Stomach (tissue), 9 donors: Measurements from ENCODE around the gene HECA. TPM values are rescaled to one million over a fixed set of nuclear protein-coding genes. Genes with fewer than 3 reads are reported as not detected.

ENCODE experiments used
- DNase-seq, 2 donors: peaks; one replicate each; pipeline versions ENCODE4 v3.0.0 to v3.0.0-alpha.2; 2013 to 2019
- H3K27ac ChIP-seq, 5 donors: fragments of 200-600 bp in 4 of 5; sonication (generic) in 4 of 5; one replicate each; pipeline ENCODE4 v1.5.1; 2013 to 2019; ENCODE audit warnings: mild to moderate bottlenecking in 1 of 5, moderate library complexity in 1 of 5
- H3K27me3 ChIP-seq, 3 donors: fragments of 200-600 bp; sonication (generic); one replicate each; pipeline ENCODE4 v1.5.1; 2017 to 2019; ENCODE audit warnings: mixed run types in 1 of 3
- H3K36me3 ChIP-seq, 4 donors: fragments of 200-600 bp; sonication (generic); 1 replicate in 3 of 4; 2 replicates in 1 of 4; pipeline ENCODE4 v1.5.1; 2016 to 2019
- H3K4me1 ChIP-seq, 4 donors: fragments of 200-600 bp; sonication (generic); one replicate each; pipeline ENCODE4 v1.5.1; 2016 to 2019
- H3K4me3 ChIP-seq, 4 donors: fragments of 200-600 bp; sonication (generic) in 3 of 4; one replicate each; pipeline ENCODE4 v1.5.1; 2016 to 2019; ENCODE audit warnings: mild to moderate bottlenecking in 1 of 4
- H3K9me3 ChIP-seq, 4 donors: fragments of 200-600 bp; sonication (generic); one replicate each; pipeline ENCODE4 v1.5.1; 2016 to 2019
- CTCF ChIP-seq, 7 experiments: fragments of 450-650 bp in 4 of 7; fragments of 200-600 bp in 3 of 7; sonication (generic) in 3 of 7; IDR thresholded peaks; one replicate each; pipeline ENCODE4 v1.5.1; 2016 to 2019; ENCODE audit warnings: antibody characterized with exemption in 7 of 7, control low read depth in 2 of 7, mild to moderate bottlenecking in 1 of 7
- EP300 ChIP-seq: sonication (generic); formaldehyde crosslinking; IDR thresholded peaks from one replicate; pipeline ENCODE4 v1.6.1; 2017; ENCODE audit warnings: antibody characterized with exemption
- POLR2A ChIP-seq, 4 donors: fragments of 450-650 bp; IDR thresholded peaks; one replicate each; pipeline ENCODE4 v1.6.1; 2016; ENCODE audit warnings: antibody characterized with exemption in 4 of 4, control low read depth in 2 of 4, mild to moderate bottlenecking in 1 of 4, moderate library complexity in 1 of 4
- POLR2AphosphoS5 ChIP-seq, 3 donors: sonication (generic); formaldehyde crosslinking; IDR thresholded peaks; one replicate each; pipeline ENCODE4 v1.6.1; 2016; ENCODE audit warnings: antibody characterized with exemption in 3 of 3
- WGBS, 5 donors: extraction: QIAGEN DNeasy Blood & Tissue Kit in 3 of 5; methylation state at CpG; one replicate each; pipeline versions ENCODE4 v1.1.5 to v1.1.7; 2013 to 2018; 5-methylcytosine and 5-hydroxymethylcytosine counted together
- intact Hi-C: fragments of 100-400 bp; cut with DNase I; formaldehyde crosslinking; loops from one replicate; pipeline ENCODE4 v1.15.1; 2023; ENCODE audit warnings: low total_unique reads
- polyA plus RNA-seq, 3 donors: library from polyadenylated mRNA; stranded (reverse); fragments of 200-250 nt; gene quantifications; one replicate each; pipeline ENCODE4 v1.2.3, GENCODE V29; 2013
- total RNA-seq, 5 donors: library from RNA; depleted of rRNA; stranded (reverse); fragments of >200 nt; gene quantifications; one replicate each; pipeline versions ENCODE4 v1.1.0 to v1.2.3, GENCODE V29; 2014 to 2016
- donor health status: healthy with polysubstance abuse.
- donor health status: Bipolar disorder and iron deficiency.
- donor health status: healthy.

HECA gene
- total and polyA plus RNA-seq, 8 donors = 7.6 to 52.1 (median 31.0) TPM

DNA sequence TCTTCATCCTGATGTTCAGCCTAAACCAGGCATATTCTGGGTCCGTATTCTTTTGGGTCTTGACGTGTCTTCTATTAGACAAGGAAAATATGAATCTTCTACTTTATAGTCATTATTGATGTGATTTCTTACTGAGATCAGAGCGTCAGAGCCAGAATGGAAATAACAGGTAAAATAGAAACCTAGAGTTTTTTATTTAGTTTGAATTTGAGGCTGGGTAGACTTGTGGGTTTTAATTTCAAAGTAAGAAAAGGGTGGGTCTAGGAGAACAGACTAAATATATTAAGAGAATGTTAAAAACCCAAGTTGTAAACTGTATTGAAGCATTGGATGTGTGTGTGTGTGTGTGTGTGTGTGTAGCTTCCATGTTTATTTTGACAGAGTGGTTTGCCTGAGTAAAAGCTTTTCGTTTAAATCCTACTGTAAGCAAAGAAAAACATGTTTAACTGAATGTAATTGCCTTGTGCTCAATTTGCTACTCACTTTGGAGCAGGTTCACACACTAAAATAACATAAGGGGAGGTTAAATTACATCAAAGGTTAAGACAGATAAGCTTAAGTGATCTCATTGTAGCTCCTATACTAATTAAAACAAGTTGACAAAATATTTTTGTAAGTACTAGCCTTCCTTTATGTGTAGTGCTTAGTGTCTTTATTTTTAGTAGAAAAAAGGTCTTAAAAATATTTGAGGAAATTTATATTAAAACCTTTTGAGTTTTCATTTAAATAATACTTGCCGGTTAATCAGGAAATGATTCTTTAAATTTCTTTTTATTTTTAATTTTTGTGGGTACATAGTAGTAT is 17.4 kb downstream of the HECA start:
- 38 to 69% (median 52%) methylated on average over 5 of the region's 5 CpGs for WGBS, 5 donors

DNA sequence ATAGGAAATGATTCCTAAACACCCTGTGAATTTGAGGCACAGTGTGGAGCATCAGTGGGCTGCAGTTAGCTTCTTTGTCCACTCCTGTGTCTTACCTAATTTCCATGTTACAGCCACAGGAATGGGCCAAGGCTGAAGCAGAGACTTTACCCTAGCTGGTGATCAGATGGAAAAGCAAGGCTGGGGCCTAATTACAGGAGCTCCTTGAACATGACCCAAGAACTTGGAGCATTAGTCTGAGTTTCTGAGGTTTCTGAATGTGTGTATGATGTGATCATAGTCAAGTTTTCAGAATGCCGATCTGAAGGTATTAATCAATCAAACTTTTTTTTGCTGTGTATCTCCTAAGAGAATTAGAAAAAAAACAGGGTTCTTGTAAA is 18.0 kb downstream of the HECA start:
- H3K27ac ChIP-seq = no peak overlapping the region
- peaks cover 0 to 4% (median 0%) of the 10 kb centered on the region in 4 donors for H3K36me3 ChIP-seq
- peaks cover 22 to 84% (median 60%) of the 10 kb centered on the region in 4 donors for H3K4me1 ChIP-seq
- DNase-seq = no peak
- H3K4me3 ChIP-seq = no peak overlapping the region
- TF ChIP-seq CTCF (IDR thresholded peaks at IDR 0.05) (no peak), POLR2A (IDR thresholded peaks at IDR 0.05) (no peak), EP300 (no peak), POLR2AphosphoS5 (IDR thresholded peaks at IDR 0.05) (no peak)
- WGBS, 5 donors = 57 to 80% (median 67%) methylated on average over 1 of the region's 1 CpG
- no peaks in the 10 kb centered on the region for H3K27me3 ChIP-seq
- intact Hi-C loops = no loop called here
- H3K9me3 ChIP-seq = no peaks in the 10 kb centered on the region

More for the DNA sequence above, 17.4 kb downstream of the HECA start:
- H3K36me3 ChIP-seq = peaks cover 0 to 4% (median 0%) of the 10 kb centered on the region in 4 donors
- no peaks in the 10 kb centered on the region for H3K27me3 ChIP-seq
- TF ChIP-seq CTCF (IDR thresholded peaks at IDR 0.05) (no peak), EP300 (no peak), POLR2AphosphoS5 (IDR thresholded peaks at IDR 0.05) (no peak), POLR2A (IDR thresholded peaks at IDR 0.05) (no peak)
- no peaks in the 10 kb centered on the region for H3K9me3 ChIP-seq
- H3K4me1 ChIP-seq = peaks cover 25 to 85% (median 64%) of the 10 kb centered on the region in 4 donors
- no peak overlapping the region for H3K4me3 ChIP-seq
- intact Hi-C loops = no loop called here
- H3K27ac ChIP-seq = no peak overlapping the region
- peak in 1 of 2 donors; percentile 53 for DNase-seq

DNA sequence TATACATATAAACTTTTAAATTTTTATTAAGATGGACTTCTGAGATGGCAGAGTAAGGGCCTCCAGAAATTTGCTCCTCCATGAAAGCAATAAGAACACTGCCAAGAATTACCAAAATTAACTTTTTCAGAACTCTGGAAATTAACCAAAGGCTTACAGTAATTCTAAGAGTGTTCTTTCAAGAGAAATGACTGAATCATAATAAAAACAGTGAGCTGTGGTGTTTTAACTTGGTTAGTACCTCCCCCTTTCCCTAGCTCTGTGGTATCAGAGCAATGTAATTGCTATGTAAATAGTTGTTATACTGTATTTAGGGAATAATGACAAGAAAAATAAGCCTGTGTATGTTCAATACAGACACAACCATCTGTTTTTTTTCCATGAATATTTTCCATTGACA is 19.0 kb downstream of the HECA start:
- intact Hi-C loops = no loop called here
- no peak overlapping the region for H3K4me3 ChIP-seq
- TF ChIP-seq CTCF (IDR thresholded peaks at IDR 0.05) (no peak), POLR2A (IDR thresholded peaks at IDR 0.05) (no peak), POLR2AphosphoS5 (IDR thresholded peaks at IDR 0.05) (no peak), EP300 (no peak)
- H3K27ac ChIP-seq = no peak overlapping the region
- no peaks in the 10 kb centered on the region for H3K27me3 ChIP-seq
- H3K4me1 ChIP-seq = peaks cover 15 to 78% (median 54%) of the 10 kb centered on the region in 4 donors
- no peak for DNase-seq
- peaks cover 0 to 4% (median 0%) of the 10 kb centered on the region in 4 donors for H3K36me3 ChIP-seq
- no peaks in the 10 kb centered on the region for H3K9me3 ChIP-seq

- Histone ChIP-seq H3K4me1 (peaks cover 4 to 78% (median 45%) of the 10 kb centered on the region in 4 donors), H3K36me3 (peaks cover 0 to 4% (median 0%) of the 10 kb centered on the region in 4 donors), H3K27ac (no peak overlapping the region), H3K9me3 (no peaks in the 10 kb centered on the region), H3K4me3 (no peak overlapping the region), H3K27me3 (no peaks in the 10 kb centered on the region)
- TF ChIP-seq POLR2A (IDR thresholded peaks at IDR 0.05) = no peak
- no peak for TF ChIP-seq POLR2AphosphoS5 (IDR thresholded peaks at IDR 0.05)
- TF ChIP-seq CTCF (IDR thresholded peaks at IDR 0.05) = no peak
- no peak for TF ChIP-seq EP300
- DNase-seq = no peak
- 92 to 95% (median 93%) methylated on average over 9 of the region's 9 CpGs for WGBS, 5 donors
- intact Hi-C loops = no loop called here
These were observed 20.1 kb downstream of the HECA start for GRCh38 chr6:139154881-139155547.
